ENCODE data around the gene CIDEA.

Gene CIDEA

GRCh38 chr18:12276736-12277554 lies 22.8 kb downstream of the CIDEA start:
- no peak for DNase-seq

GRCh38 chr18:12278215-12278671 lies 24.1 kb downstream of the CIDEA start:
- DNase-seq: no peak

- no peak for DNase-seq
Observed at GRCh38 chr18:12278741-12279682, 24.9 kb downstream of the CIDEA start.

- no peak for DNase-seq
Observed at GRCh38 chr18:12279781-12280531, 25.8 kb downstream of the CIDEA start.

- no peak for DNase-seq
Observed at GRCh38 chr18:12281861-12282260, 27.7 kb downstream of the CIDEA start.

GRCh38 chr18:12282442-12283039 lies 28.4 kb downstream of the CIDEA start:
- DNase-seq: no peak

- DNase-seq: no peak
Observed at GRCh38 chr18:12283256-12283655, 29.1 kb downstream of the CIDEA start.

- no peak for DNase-seq
Observed at GRCh38 chr18:12283666-12284065, 29.5 kb downstream of the CIDEA start.

GRCh38 chr18:12287131-12287681 lies 33.0 kb downstream of the CIDEA start:
- DNase-seq: no peak

- DNase-seq: no peak
Observed at GRCh38 chr18:12287684-12288402, 33.7 kb downstream of the CIDEA start.

- no peak for DNase-seq
Observed at GRCh38 chr18:12288403-12288755, 34.2 kb downstream of the CIDEA start.

GRCh38 chr18:12290086-12290485 lies 35.9 kb downstream of the CIDEA start:
- no peak for DNase-seq

GRCh38 chr18:12291161-12291560 lies 37.0 kb downstream of the CIDEA start:
- no peak for DNase-seq

GRCh38 chr18:12291690-12292089 lies 37.5 kb downstream of the CIDEA start:
- no peak for DNase-seq

GRCh38 chr18:12293831-12294230 lies 39.7 kb downstream of the CIDEA start:
- DNase-seq: no peak

GRCh38 chr18:12295389-12296086 lies 41.4 kb downstream of the CIDEA start:
- DNase-seq: no peak

- DNase-seq: no peak
Observed at GRCh38 chr18:12296087-12296403, 41.9 kb downstream of the CIDEA start.

- no peak for DNase-seq
Observed at GRCh38 chr18:12296457-12296856, 42.3 kb downstream of the CIDEA start.

- DNase-seq: no peak
Observed at GRCh38 chr18:12299862-12300261, 45.7 kb downstream of the CIDEA start.

- no peak for DNase-seq
Observed at GRCh38 chr18:12301263-12302005, 47.3 kb downstream of the CIDEA start.

Data from activated CD4-positive, CD25-positive, alpha-beta regulatory T cell (primary cell).